HepG2 (cell line): Measurements from ENCODE around the gene SIN3A. TPM values are rescaled to one million over a fixed set of nuclear protein-coding genes. Genes with fewer than 3 reads are reported as not detected.

ENCODE experiments used
- CC2D1A ChIP-seq: sonication (generic); formaldehyde crosslinking; IDR thresholded peaks from 2 replicates; pipeline ENCODE4 v1.8.1; 2023; ENCODE audit warnings: mild to moderate bottlenecking, missing genetic modification reagents
- EP300 ChIP-seq, 3 experiments: sonication (generic) in 1 of 3; formaldehyde crosslinking in 1 of 3; IDR thresholded peaks; 2 replicates each; pipeline versions ENCODE4 v1.5.1 to v1.6.1; 2011 to 2020; ENCODE audit warnings: low read depth in 2 of 3, low read length in 2 of 3, borderline replicate concordance in 1 of 3, improper control_type of control experiment in 1 of 3, mild to moderate bottlenecking in 1 of 3, missing genetic modification reagents in 1 of 3, moderate library complexity in 1 of 3
- ETV5 ChIP-seq: IDR thresholded peaks from 2 replicates; pipeline ENCODE4 v1.6.1; 2018; ENCODE audit warnings: missing biosample characterization, missing genetic modification reagents, inconsistent platforms, borderline replicate concordance
- HNRNPUL1 ChIP-seq: fragments of 200-400 bp; formaldehyde crosslinking; IDR thresholded peaks from 2 replicates; pipeline ENCODE4 v1.6.1; 2017; ENCODE audit warnings: low read depth, mild to moderate bottlenecking, low read length, moderate library complexity
- MBNL3 ChIP-seq: fragments of 250-450 bp; sonication (Bioruptor Pico); conservative IDR thresholded peaks from 2 replicates; pipeline ENCODE4 v1.8.0; 2022; ENCODE audit warnings: mild to moderate bottlenecking, inconsistent platforms
- SMAD9 ChIP-seq: sonication (generic); formaldehyde crosslinking; IDR thresholded peaks from 2 replicates; pipeline ENCODE4 v1.5.1; 2020; ENCODE audit warnings: mild to moderate bottlenecking, missing genetic modification reagents
- SYNCRIP ChIP-seq: fragments of 200-400 bp; formaldehyde crosslinking; IDR thresholded peaks from 2 replicates; pipeline ENCODE4 v1.6.1; 2018; ENCODE audit warnings: mild to moderate bottlenecking, low read depth, low read length; ENCODE audit not compliant: insufficient read depth
- ZBTB40 ChIP-seq, 2 experiments: fragments of 450-650 bp in 1 of 2; sonication (generic) in 1 of 2; formaldehyde crosslinking in 1 of 2; IDR thresholded peaks; 2 replicates each; pipeline versions ENCODE4 v1.6.1 to v1.8.0; 2016 to 2022; ENCODE audit warnings: antibody characterized with exemption in 1 of 2, mild to moderate bottlenecking in 1 of 2, missing genetic modification reagents in 1 of 2
- ZFP36L2 ChIP-seq: sonication (generic); formaldehyde crosslinking; IDR thresholded peaks from 2 replicates; pipeline ENCODE4 v1.4.0; 2020; ENCODE audit warnings: missing genetic modification reagents
- ZNF180 ChIP-seq: sonication (generic); formaldehyde crosslinking; IDR thresholded peaks from 2 replicates; pipeline ENCODE4 v1.4.0; 2020; ENCODE audit warnings: low read depth, missing genetic modification reagents, borderline replicate concordance
- ZNF496 ChIP-seq: sonication (generic); formaldehyde crosslinking; IDR thresholded peaks from 2 replicates; pipeline ENCODE4 v1.8.1; 2023; ENCODE audit warnings: mild to moderate bottlenecking, moderate library complexity, missing genetic modification reagents; ENCODE audit not compliant: insufficient replicate concordance
- ZNF652 ChIP-seq: IDR thresholded peaks from 2 replicates; pipeline ENCODE4 v1.6.1; 2016; ENCODE audit warnings: low read depth, borderline replicate concordance
- polyA plus RNA-seq, 8 experiments: library from polyadenylated mRNA; depleted of rRNA in 3 of 8; stranded (reverse) in 7 of 8; unstranded in 1 of 8; fragments of >200 nt; fragmentation: Illumina TruSeq in 4 of 8; extraction: Trizol in 4 of 8; gene quantifications; 2 replicates each; pipeline versions ENCODE4 v1.2.1 to v1.2.3, GENCODE V29; 2011 to 2016; ENCODE audit warnings: low read depth in 4 of 8, missing spikeins in 1 of 8, mixed read lengths in 1 of 8; ENCODE audit not compliant: insufficient read depth in 1 of 8
- total RNA-seq, 5 experiments: library from RNA; depleted of rRNA; stranded (reverse); fragments of >200 nt; fragmentation: Illumina TruSeq; extraction: Trizol; gene quantifications; 2 replicates each; pipeline ENCODE4 v1.2.3, GENCODE V29; 2016; ENCODE audit warnings: low read depth in 1 of 5

Gene SIN3A
- total and polyA plus RNA-seq, 2 of the 13 experiments (the other 11 are each of a cell fraction or from before 2014, with no cell fraction given): 16.1 to 28.1 TPM

DNA sequence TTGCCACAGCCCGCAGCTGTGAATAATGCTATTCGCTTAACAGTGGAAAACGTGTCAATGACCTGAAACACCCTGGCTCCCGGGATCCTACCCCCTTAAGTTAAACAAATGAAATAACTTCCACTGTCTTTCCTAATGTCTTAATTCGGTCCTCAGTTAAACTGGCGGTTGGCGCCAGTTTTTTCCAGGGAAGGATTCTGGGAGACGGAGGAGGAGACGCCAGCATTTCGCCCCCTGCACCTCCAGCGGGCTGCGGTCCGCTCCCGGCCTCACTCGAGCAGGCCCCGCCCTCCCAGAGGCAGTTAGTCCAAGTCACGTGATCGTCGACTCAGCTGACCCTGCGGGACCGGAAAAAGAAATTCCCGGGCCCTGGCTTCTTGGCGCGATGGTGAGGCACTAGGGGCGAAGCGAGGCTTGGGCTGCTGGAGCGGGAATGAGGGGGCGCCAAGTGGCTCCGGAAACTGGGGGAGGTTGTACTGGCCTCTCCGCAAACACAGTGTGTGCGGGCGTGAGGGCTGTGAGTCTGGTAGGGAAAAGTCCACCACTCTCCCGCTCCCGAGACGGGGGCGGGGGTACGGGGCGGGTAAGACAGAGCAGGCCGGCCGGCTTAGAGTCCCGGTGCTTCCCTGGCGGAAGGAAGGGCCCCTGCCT is 115.7 kb downstream of the SIN3A start, which contains the start of gene COMMD4 (continued):
- no peak for TF ChIP-seq SYNCRIP
- TF ChIP-seq SMAD9 (CRISPR knock-in tag): no peak
- TF ChIP-seq HNRNPUL1: no peak
- no peak for TF ChIP-seq MBNL3 (CRISPR knock-in tag)
- TF ChIP-seq ZFP36L2 (CRISPR knock-in tag): no peak
- no peak for TF ChIP-seq ZBTB40 (IDR thresholded peaks at IDR 0.05)
- TF ChIP-seq ZBTB40 (CRISPR knock-in tag; IDR thresholded peaks at IDR 0.05): peak; percentile 84
- peak; percentile 58; the same call in 1 of the 2 replicates for TF ChIP-seq ZNF652 (CRISPR knock-in tag)
- TF ChIP-seq CC2D1A: no peak
- peak; percentile 93 for TF ChIP-seq ETV5 (CRISPR knock-in tag)
- TF ChIP-seq ZNF180 (CRISPR knock-in tag): no peak
- TF ChIP-seq EP300 (IDR thresholded peaks at IDR 0.05; ENCODE audit: low read depth in 2 of 2, low read length in 2 of 2): peak; percentile 10 to 53; a peak in 2 of 4 replicates
- peak; percentile 25; the same call in 1 of the 2 replicates for TF ChIP-seq EP300 (CRISPR knock-in tag; IDR thresholded peaks at IDR 0.05; ENCODE audit: borderline replicate concordance)
- TF ChIP-seq ZNF496: no peak
